GM12801 (cell line): ENCODE data around the gene HSPB7.

Source experiments
- CTCF ChIP-seq: IDR thresholded peaks from one replicate; pipeline ENCODE4 v1.5.1; 2011; ENCODE audit warnings: control low read depth; ENCODE audit not compliant: insufficient read length; ENCODE audit errors: extremely low read depth

Gene HSPB7

GRCh38 chr1:15969321-15969880 is 48.4 kb downstream of the HSPB7 start:
- no peak for TF ChIP-seq CTCF

- TF ChIP-seq CTCF = no peak
Measured at GRCh38 chr1:15968172-15968571, 49.7 kb downstream of the HSPB7 start.

- TF ChIP-seq CTCF = no peak
Measured at GRCh38 chr1:15966956-15967344, 50.9 kb downstream of the HSPB7 start.

GRCh38 chr1:15966081-15966955 is 51.5 kb downstream of the HSPB7 start:
- TF ChIP-seq CTCF = no peak

- no peak for TF ChIP-seq CTCF
Measured at GRCh38 chr1:15965228-15965767, 52.5 kb downstream of the HSPB7 start.
